ENCODE data around the gene MTFMT. TPM values are rescaled to one million over a fixed set of nuclear protein-coding genes. Genes with fewer than 3 reads are reported as not detected.

MTFMT gene
- total and polyA plus RNA-seq, 8 donors: 12.7 to 21.7 (median 17.8) TPM

GRCh38 chr15:65059931-65060596, 30.6 kb upstream of the MTFMT start:
- Histone ChIP-seq H3K36me3 (no peaks in the 10 kb centered on the region), H3K9me3 (no peaks in the 10 kb centered on the region), H3K27ac (no peak overlapping the region), H3K4me1 (peaks cover 0 to 8% of the 10 kb centered on the region in 2 donors), H3K27me3 (peaks cover 0 to 6% of the 10 kb centered on the region in 2 donors), H3K4me3 (no peak overlapping the region)
- no peak for DNase-seq
- intact Hi-C loops (cut with DNase I): no loop called here
- TF ChIP-seq CTCF (IDR thresholded peaks at IDR 0.05): no peak
- no peak for ATAC-seq

- DNase-seq: no peak
- intact Hi-C loops (cut with DNase I): no loop called here
- no peaks in the 10 kb centered on the region for H3K36me3 ChIP-seq
- TF ChIP-seq CTCF (IDR thresholded peaks at IDR 0.05): no peak
- no peak for ATAC-seq
- H3K9me3 ChIP-seq: no peaks in the 10 kb centered on the region
- no peaks in the 10 kb centered on the region for H3K27me3 ChIP-seq
- no peak overlapping the region for H3K27ac ChIP-seq
- peaks cover 0 to 12% of the 10 kb centered on the region in 2 donors for H3K4me1 ChIP-seq
- H3K4me3 ChIP-seq: no peak overlapping the region
Measured at GRCh38 chr15:65059369-65059750, 29.9 kb upstream of the MTFMT start.

GRCh38 chr15:65058394-65059368, 29.2 kb upstream of the MTFMT start:
- Histone ChIP-seq H3K27me3 (no peaks in the 10 kb centered on the region), H3K27ac (no peak overlapping the region), H3K9me3 (no peaks in the 10 kb centered on the region), H3K4me1 (peaks cover 0 to 12% of the 10 kb centered on the region in 2 donors), H3K4me3 (no peak overlapping the region), H3K36me3 (no peaks in the 10 kb centered on the region)
- intact Hi-C loops (cut with DNase I): no loop called here
- DNase-seq: no peak
- no peak for TF ChIP-seq CTCF (IDR thresholded peaks at IDR 0.05)
- no peak for ATAC-seq

- Histone ChIP-seq H3K36me3 (no peaks in the 10 kb centered on the region), H3K27me3 (no peaks in the 10 kb centered on the region), H3K4me1 (peaks cover 0 to 12% of the 10 kb centered on the region in 2 donors), H3K9me3 (no peaks in the 10 kb centered on the region), H3K4me3 (no peak overlapping the region), H3K27ac (no peak overlapping the region)
- ATAC-seq: no peak
- intact Hi-C loops (cut with DNase I): no loop called here
- TF ChIP-seq CTCF (IDR thresholded peaks at IDR 0.05): no peak
- no peak for DNase-seq
Measured at GRCh38 chr15:65057549-65057940, 28.1 kb upstream of the MTFMT start.
